Osteoblast (primary cell): ENCODE data around the gene AGMO. TPM values are rescaled to one million over a fixed set of nuclear protein-coding genes. Genes with fewer than 3 reads are reported as not detected.

ENCODE experiments used
- DNase-seq: peaks from one replicate; pipeline ENCODE4 v3.0.0; 2011; ENCODE audit warnings: low spot score, mixed read lengths; ENCODE audit not compliant: insufficient read length; ENCODE audit errors: missing footprints
- H2AFZ ChIP-seq: 2 replicates; pipeline ENCODE4 v1.6.0; 2011; ENCODE audit warnings: mild to moderate bottlenecking, low read length
- H3K27ac ChIP-seq: 2 replicates; pipeline ENCODE4 v1.5.1; 2011; ENCODE audit warnings: mild to moderate bottlenecking, low read depth, low read length, moderate library complexity
- H3K27me3 ChIP-seq: 2 replicates; pipeline ENCODE4 v1.6.0; 2012; ENCODE audit warnings: mild to moderate bottlenecking, control low read depth, inconsistent platforms, low read length, moderate library complexity; ENCODE audit not compliant: insufficient read depth
- H3K36me3 ChIP-seq: 2 replicates; pipeline ENCODE4 v1.5.1; 2011; ENCODE audit warnings: mild to moderate bottlenecking, low read length, control low read depth, moderate library complexity; ENCODE audit not compliant: insufficient read depth
- H3K4me1 ChIP-seq: 2 replicates; pipeline ENCODE4 v1.5.1; 2011; ENCODE audit warnings: mild to moderate bottlenecking, low read length, control low read depth, moderate library complexity; ENCODE audit not compliant: insufficient read depth
- H3K4me2 ChIP-seq: 2 replicates; pipeline ENCODE4 v1.6.0; 2011; ENCODE audit warnings: mild to moderate bottlenecking, low read length; ENCODE audit not compliant: insufficient read depth
- H3K4me3 ChIP-seq: fragments of 200-600 bp; sonication (generic); 3 replicates; pipeline ENCODE4 v1.5.1; 2012; ENCODE audit warnings: mild to moderate bottlenecking, low read length, inconsistent platforms; ENCODE audit not compliant: insufficient read depth
- H3K79me2 ChIP-seq: 2 replicates; pipeline ENCODE4 v1.6.0; 2012; ENCODE audit warnings: mild to moderate bottlenecking, low read length, control low read depth, inconsistent platforms; ENCODE audit not compliant: insufficient read depth
- H3K9me3 ChIP-seq: 2 replicates; pipeline ENCODE4 v1.5.1; 2011; ENCODE audit warnings: low read depth, low read length, control low read depth
- H4K20me1 ChIP-seq: 2 replicates; pipeline ENCODE4 v1.6.0; 2012; ENCODE audit warnings: mild to moderate bottlenecking, low read length, control low read depth; ENCODE audit not compliant: insufficient read depth
- total RNA-seq: library from RNA; depleted of rRNA; stranded (reverse); fragments of >200 nt; gene quantifications from 2 replicates; pipeline ENCODE4 v1.2.3, GENCODE V29; 2012
- TF ChIP-seq, protein P1 (sequence below): IDR thresholded peaks from 2 replicates; pipeline ENCODE4 v1.5.1; 2011; ENCODE audit warnings: mild to moderate bottlenecking, low read depth, low read length, moderate library complexity; ENCODE audit errors: extremely low read depth

AGMO gene
- total RNA-seq, 1 donor: under 0.01 TPM

DNA sequence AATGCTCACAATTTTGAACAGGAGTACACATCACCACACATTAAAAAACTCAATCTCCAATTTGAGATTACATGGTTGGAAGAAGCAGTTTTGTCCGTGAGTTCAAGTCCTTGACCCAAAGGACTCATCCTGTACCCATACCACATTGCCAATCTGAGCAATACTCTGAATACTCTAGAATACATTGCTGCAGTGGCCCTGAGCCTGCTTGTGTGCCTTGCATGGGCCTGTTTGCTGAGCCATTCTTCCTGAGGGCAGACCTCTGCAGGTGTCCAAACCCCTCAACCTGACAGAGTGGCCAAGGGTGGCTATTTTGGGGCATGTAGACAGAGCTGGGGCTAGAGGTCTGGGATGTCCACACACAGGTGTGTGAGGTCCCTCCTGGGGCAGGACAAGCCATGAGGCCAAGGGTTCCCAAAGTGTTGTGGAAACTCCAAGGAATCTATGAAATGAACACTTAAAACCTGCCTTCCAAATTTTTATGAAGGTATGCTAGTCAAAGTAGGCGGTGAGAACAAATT lies 15.5 kb downstream of the AGMO start:
- H3K27me3 ChIP-seq: no peaks in the 10 kb centered on the region
- no peaks in the 10 kb centered on the region for H3K9me3 ChIP-seq
- H3K4me2 ChIP-seq: no peak overlapping the region
- H3K36me3 ChIP-seq: no peaks in the 10 kb centered on the region
- H4K20me1 ChIP-seq: no peaks in the 10 kb centered on the region
- DNase-seq: no peak
- H2AFZ ChIP-seq: peak overlapping the region; percentile 42
- TF ChIP-seq, protein P1, sequence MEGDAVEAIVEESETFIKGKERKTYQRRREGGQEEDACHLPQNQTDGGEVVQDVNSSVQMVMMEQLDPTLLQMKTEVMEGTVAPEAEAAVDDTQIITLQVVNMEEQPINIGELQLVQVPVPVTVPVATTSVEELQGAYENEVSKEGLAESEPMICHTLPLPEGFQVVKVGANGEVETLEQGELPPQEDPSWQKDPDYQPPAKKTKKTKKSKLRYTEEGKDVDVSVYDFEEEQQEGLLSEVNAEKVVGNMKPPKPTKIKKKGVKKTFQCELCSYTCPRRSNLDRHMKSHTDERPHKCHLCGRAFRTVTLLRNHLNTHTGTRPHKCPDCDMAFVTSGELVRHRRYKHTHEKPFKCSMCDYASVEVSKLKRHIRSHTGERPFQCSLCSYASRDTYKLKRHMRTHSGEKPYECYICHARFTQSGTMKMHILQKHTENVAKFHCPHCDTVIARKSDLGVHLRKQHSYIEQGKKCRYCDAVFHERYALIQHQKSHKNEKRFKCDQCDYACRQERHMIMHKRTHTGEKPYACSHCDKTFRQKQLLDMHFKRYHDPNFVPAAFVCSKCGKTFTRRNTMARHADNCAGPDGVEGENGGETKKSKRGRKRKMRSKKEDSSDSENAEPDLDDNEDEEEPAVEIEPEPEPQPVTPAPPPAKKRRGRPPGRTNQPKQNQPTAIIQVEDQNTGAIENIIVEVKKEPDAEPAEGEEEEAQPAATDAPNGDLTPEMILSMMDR: no peak
- H3K4me1 ChIP-seq: no peaks in the 10 kb centered on the region
- no peak overlapping the region for H3K4me3 ChIP-seq
- H3K27ac ChIP-seq: no peak overlapping the region
- H3K79me2 ChIP-seq: no peaks in the 10 kb centered on the region

DNA sequence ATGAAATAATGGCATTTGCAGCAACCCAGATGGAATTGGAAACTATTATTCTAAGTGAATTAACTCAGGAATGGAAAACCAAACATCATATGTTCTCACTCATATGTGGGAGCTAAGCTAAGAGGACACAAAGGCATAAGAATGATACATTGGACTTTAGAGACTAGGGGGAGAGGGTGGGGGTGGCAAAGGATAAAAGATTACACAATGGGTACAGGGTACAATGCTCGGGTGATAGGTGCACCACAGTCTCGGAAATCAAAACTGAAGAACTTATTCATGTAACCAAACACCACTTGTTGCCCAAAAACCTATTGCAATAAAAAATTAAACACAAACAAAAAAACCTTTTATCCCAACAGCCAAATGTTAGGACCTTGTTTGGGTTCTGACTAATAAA lies 17.8 kb downstream of the AGMO start:
- no peaks in the 10 kb centered on the region for H4K20me1 ChIP-seq
- H3K4me2 ChIP-seq: no peak overlapping the region
- H3K36me3 ChIP-seq: no peaks in the 10 kb centered on the region
- H3K4me3 ChIP-seq: no peak overlapping the region
- no peak for DNase-seq
- H3K79me2 ChIP-seq: no peaks in the 10 kb centered on the region
- TF ChIP-seq, protein P1: no peak
- no peak overlapping the region for H2AFZ ChIP-seq
- no peak overlapping the region for H3K27ac ChIP-seq
- no peaks in the 10 kb centered on the region for H3K9me3 ChIP-seq
- H3K4me1 ChIP-seq: no peaks in the 10 kb centered on the region
- H3K27me3 ChIP-seq: no peaks in the 10 kb centered on the region

DNA sequence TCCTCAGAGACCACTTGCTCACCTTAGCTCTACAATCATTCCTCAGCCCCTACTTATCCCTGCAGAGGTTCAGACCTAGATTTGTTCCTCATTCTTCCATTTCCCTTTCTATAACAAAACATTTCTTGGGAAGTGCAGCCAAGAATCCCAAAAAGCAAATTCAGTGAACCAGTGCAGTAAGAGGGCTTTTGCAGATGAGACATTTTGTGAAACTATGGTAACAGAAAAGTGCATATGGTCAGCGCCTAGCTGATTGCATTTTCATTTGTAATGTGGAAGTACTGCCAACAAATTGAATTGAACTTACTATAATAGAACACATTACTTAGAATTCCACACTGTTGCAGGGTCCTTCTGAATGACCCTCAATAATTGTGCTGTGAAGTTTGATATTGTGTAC lies 18.6 kb downstream of the AGMO start:
- H3K27me3 ChIP-seq: no peaks in the 10 kb centered on the region
- no peaks in the 10 kb centered on the region for H3K79me2 ChIP-seq
- H3K4me1 ChIP-seq: no peaks in the 10 kb centered on the region
- H3K4me2 ChIP-seq: no peak overlapping the region
- H3K36me3 ChIP-seq: no peaks in the 10 kb centered on the region
- H3K27ac ChIP-seq: no peak overlapping the region
- H3K9me3 ChIP-seq: no peaks in the 10 kb centered on the region
- no peak overlapping the region for H3K4me3 ChIP-seq
- no peak overlapping the region for H2AFZ ChIP-seq
- no peaks in the 10 kb centered on the region for H4K20me1 ChIP-seq
- DNase-seq: no peak
- TF ChIP-seq, protein P1: no peak

DNA sequence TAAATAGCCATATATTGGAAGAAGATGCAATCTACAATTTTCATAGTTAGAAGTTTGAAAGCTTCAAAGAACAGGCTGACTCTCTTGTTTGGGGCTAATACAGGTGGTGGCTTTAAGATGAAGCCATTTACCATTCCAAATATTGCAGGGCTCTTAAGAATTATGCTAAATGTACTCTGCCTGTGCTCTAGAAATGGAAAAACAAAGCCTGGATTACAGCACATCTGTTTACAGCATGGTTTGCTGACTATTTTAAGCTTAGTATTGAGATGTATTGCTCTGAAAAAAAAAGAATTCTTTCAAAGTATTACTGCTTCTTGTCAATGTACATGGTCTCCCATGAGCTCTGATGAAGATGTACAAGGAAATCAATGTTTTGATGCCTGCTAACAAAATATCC lies 34.2 kb downstream of the AGMO start:
- Histone ChIP-seq H3K9me3 (no peaks in the 10 kb centered on the region), H3K27ac (no peak overlapping the region), H3K27me3 (no peaks in the 10 kb centered on the region), H3K4me1 (no peaks in the 10 kb centered on the region), H2AFZ (no peak overlapping the region), H4K20me1 (no peaks in the 10 kb centered on the region), H3K36me3 (no peaks in the 10 kb centered on the region), H3K4me2 (no peak overlapping the region), H3K79me2 (no peaks in the 10 kb centered on the region), H3K4me3 (no peak overlapping the region)
- TF ChIP-seq, protein P1: no peak
- DNase-seq: no peak
